COLO668 (cell line): Measurements from ENCODE around the gene MRPS27.

Experiments
- DNase-seq: peaks from one replicate; lab custom pipeline; 2025; ENCODE audit not compliant: unreplicated experiment; lab: John Stamatoyannopoulos, UW

The MRPS27 gene

GRCh38 chr5:72234868-72235267, 85.2 kb downstream of the MRPS27 start:
- no peak for DNase-seq

- DNase-seq, result no peak
These were observed 85.8 kb downstream of the MRPS27 start for GRCh38 chr5:72234265-72234700.

- DNase-seq, result no peak
These were observed 86.2 kb downstream of the MRPS27 start for GRCh38 chr5:72233835-72234234.

- DNase-seq, result no peak
These were observed 87.2 kb downstream of the MRPS27 start for GRCh38 chr5:72232838-72233237.

- DNase-seq, result no peak
These were observed 87.9 kb downstream of the MRPS27 start for GRCh38 chr5:72231991-72232703.

GRCh38 chr5:72228960-72229359, 91.1 kb downstream of the MRPS27 start:
- no peak for DNase-seq

- no peak for DNase-seq
These were observed 93.1 kb downstream of the MRPS27 start for GRCh38 chr5:72226950-72227349.

- no peak for DNase-seq
These were observed 94.3 kb downstream of the MRPS27 start for GRCh38 chr5:72225741-72226140.

GRCh38 chr5:72224946-72225463, 95.0 kb downstream of the MRPS27 start:
- DNase-seq, result no peak

- no peak for DNase-seq
These were observed 96.7 kb downstream of the MRPS27 start for GRCh38 chr5:72223371-72223770.

- no peak for DNase-seq
These were observed 97.5 kb downstream of the MRPS27 start for GRCh38 chr5:72222521-72222920.

- DNase-seq, result no peak
These were observed 98.5 kb downstream of the MRPS27 start for GRCh38 chr5:72221541-72221940.

- no peak for DNase-seq
These were observed 98.9 kb downstream of the MRPS27 start for GRCh38 chr5:72221099-72221498.

- DNase-seq, result no peak
These were observed 103.3 kb downstream of the MRPS27 start for GRCh38 chr5:72216756-72217155.

GRCh38 chr5:72214168-72214567, 105.9 kb downstream of the MRPS27 start:
- DNase-seq, result no peak

- no peak for DNase-seq
These were observed 106.6 kb downstream of the MRPS27 start for GRCh38 chr5:72213482-72213881.

- DNase-seq, result no peak
These were observed 107.9 kb downstream of the MRPS27 start for GRCh38 chr5:72212171-72212570.

- DNase-seq, result no peak
These were observed 109.0 kb downstream of the MRPS27 start for GRCh38 chr5:72210888-72211678.

- no peak for DNase-seq
These were observed 110.6 kb downstream of the MRPS27 start for GRCh38 chr5:72209147-72210115.

- no peak for DNase-seq
These were observed 111.6 kb downstream of the MRPS27 start for GRCh38 chr5:72208324-72208926.

GRCh38 chr5:72206994-72207393, 113.0 kb downstream of the MRPS27 start:
- DNase-seq, result no peak
